ENCODE results near the gene ATP2B1.
A peak's percentile ranks its signal among the peaks of the same experiment; 100 is the strongest.
"Not testable (repeated sequence)": the region's sequence is repeated elsewhere in the genome, so short reads cannot be mapped to it uniquely, and the experiment has no call there.

Gene ATP2B1

GRCh38 chr12:89706551-89706950, 2.1 kb downstream of the ATP2B1 start:
- H3K9me3 Mint-ChIP-seq: no peaks in the 10 kb centered on the region
- H3K4me1 Mint-ChIP-seq: peaks cover 65% of the 10 kb centered on the region
- H3K27ac Mint-ChIP-seq: no peak overlapping the region
- H3K4me3 Mint-ChIP-seq: peak overlapping the region; percentile 93
- ATAC-seq (no peak), DNase-seq (no peak)
- H3K27me3 Mint-ChIP-seq: peaks cover 2% of the 10 kb centered on the region
- H3K36me3 Mint-ChIP-seq (ENCODE audit: low read depth): no peaks in the 10 kb centered on the region

- Mint-ChIP-seq H3K4me3 (no peak overlapping the region), H3K9me3 (no peaks in the 10 kb centered on the region), H3K27me3 (no peaks in the 10 kb centered on the region), H3K27ac (no peak overlapping the region), H3K4me1 (peaks cover 67% of the 10 kb centered on the region), H3K36me3 (ENCODE audit: low read depth) (no peaks in the 10 kb centered on the region)
- DNase-seq: no peak
- ATAC-seq: no peak
These were observed 4.2 kb downstream of the ATP2B1 start for GRCh38 chr12:89704457-89704856.

- ATAC-seq (no peak), DNase-seq (no peak)
- Mint-ChIP-seq H3K4me3 (no peak overlapping the region), H3K27me3 (no peaks in the 10 kb centered on the region), H3K4me1 (peaks cover 72% of the 10 kb centered on the region), H3K9me3 (no peaks in the 10 kb centered on the region), H3K27ac (no peak overlapping the region), H3K36me3 (ENCODE audit: low read depth) (no peaks in the 10 kb centered on the region)
These were observed 4.9 kb downstream of the ATP2B1 start for GRCh38 chr12:89703768-89704167.

- Mint-ChIP-seq H3K36me3 (ENCODE audit: low read depth) (peaks cover 1% of the 10 kb centered on the region), H3K4me1 (peaks cover 80% of the 10 kb centered on the region), H3K9me3 (no peaks in the 10 kb centered on the region), H3K4me3 (no peak overlapping the region), H3K27me3 (no peaks in the 10 kb centered on the region), H3K27ac (no peak overlapping the region)
- no peak for ATAC-seq
- no peak for DNase-seq
These were observed 6.1 kb downstream of the ATP2B1 start for GRCh38 chr12:89702503-89702902.

GRCh38 chr12:89701606-89702206, 6.9 kb downstream of the ATP2B1 start:
- H3K27me3 Mint-ChIP-seq: no peaks in the 10 kb centered on the region
- ATAC-seq (no peak), DNase-seq (no peak)
- peaks cover 1% of the 10 kb centered on the region for H3K36me3 Mint-ChIP-seq (ENCODE audit: low read depth)
- peaks cover 81% of the 10 kb centered on the region for H3K4me1 Mint-ChIP-seq
- H3K4me3 Mint-ChIP-seq: no peak overlapping the region
- H3K27ac Mint-ChIP-seq: no peak overlapping the region
- H3K9me3 Mint-ChIP-seq: no peaks in the 10 kb centered on the region

GRCh38 chr12:89700191-89700810, 8.3 kb downstream of the ATP2B1 start:
- ATAC-seq (no peak), DNase-seq (no peak)
- Mint-ChIP-seq H3K9me3 (no peaks in the 10 kb centered on the region), H3K27me3 (no peaks in the 10 kb centered on the region), H3K36me3 (ENCODE audit: low read depth) (peaks cover 1% of the 10 kb centered on the region), H3K27ac (no peak overlapping the region), H3K4me3 (no peak overlapping the region), H3K4me1 (peaks cover 76% of the 10 kb centered on the region)

- Mint-ChIP-seq H3K4me3 (no peak overlapping the region), H3K36me3 (ENCODE audit: low read depth) (peaks cover 1% of the 10 kb centered on the region), H3K27ac (no peak overlapping the region), H3K27me3 (no peaks in the 10 kb centered on the region), H3K9me3 (no peaks in the 10 kb centered on the region), H3K4me1 (peaks cover 73% of the 10 kb centered on the region)
- ATAC-seq (no peak), DNase-seq (no peak)
These were observed 10.0 kb downstream of the ATP2B1 start for GRCh38 chr12:89698607-89699006.

GRCh38 chr12:89697728-89698127, 10.9 kb downstream of the ATP2B1 start:
- not testable (repeated sequence) for H3K27me3 Mint-ChIP-seq; ATAC-seq; H3K9me3 Mint-ChIP-seq; DNase-seq; H3K27ac Mint-ChIP-seq; H3K4me3 Mint-ChIP-seq; H3K36me3 Mint-ChIP-seq (ENCODE audit: low read depth)
- H3K4me1 Mint-ChIP-seq: peaks cover 73% of the 10 kb centered on the region

- H3K4me1 Mint-ChIP-seq: peaks cover 70% of the 10 kb centered on the region
- H3K9me3 Mint-ChIP-seq: no peaks in the 10 kb centered on the region
- H3K27ac Mint-ChIP-seq: no peak overlapping the region
- no peaks in the 10 kb centered on the region for H3K27me3 Mint-ChIP-seq
- ATAC-seq (no peak), DNase-seq (no peak)
- H3K4me3 Mint-ChIP-seq: no peak overlapping the region
- H3K36me3 Mint-ChIP-seq (ENCODE audit: low read depth): peaks cover 1% of the 10 kb centered on the region
These were observed 11.3 kb downstream of the ATP2B1 start for GRCh38 chr12:89697296-89697695.

GRCh38 chr12:89695830-89696229, 12.8 kb downstream of the ATP2B1 start:
- Mint-ChIP-seq H3K27ac (no peak overlapping the region), H3K9me3 (no peaks in the 10 kb centered on the region), H3K4me1 (peaks cover 70% of the 10 kb centered on the region), H3K27me3 (no peaks in the 10 kb centered on the region), H3K4me3 (no peak overlapping the region), H3K36me3 (ENCODE audit: low read depth) (peaks cover 1% of the 10 kb centered on the region)
- DNase-seq (no peak), ATAC-seq (no peak)

GRCh38 chr12:89695100-89695499, 13.5 kb downstream of the ATP2B1 start:
- ATAC-seq (no peak), DNase-seq (no peak)
- Mint-ChIP-seq H3K27ac (no peak overlapping the region), H3K27me3 (no peaks in the 10 kb centered on the region), H3K4me1 (peaks cover 68% of the 10 kb centered on the region), H3K9me3 (no peaks in the 10 kb centered on the region), H3K36me3 (ENCODE audit: low read depth) (peaks cover 1% of the 10 kb centered on the region), H3K4me3 (no peak overlapping the region)

GRCh38 chr12:89694542-89694941, 14.1 kb downstream of the ATP2B1 start:
- no peak overlapping the region for H3K27ac Mint-ChIP-seq
- no peak overlapping the region for H3K4me3 Mint-ChIP-seq
- H3K36me3 Mint-ChIP-seq (ENCODE audit: low read depth): peaks cover 1% of the 10 kb centered on the region

GRCh38 chr12:89693639-89694202, 14.9 kb downstream of the ATP2B1 start:
- ATAC-seq (no peak), DNase-seq (no peak)
- Mint-ChIP-seq H3K27ac (no peak overlapping the region), H3K9me3 (no peaks in the 10 kb centered on the region), H3K27me3 (no peaks in the 10 kb centered on the region), H3K36me3 (ENCODE audit: low read depth) (peaks cover 3% of the 10 kb centered on the region), H3K4me1 (peaks cover 70% of the 10 kb centered on the region), H3K4me3 (no peak overlapping the region)

More at GRCh38 chr12:89694542-89694941, 14.1 kb downstream of the ATP2B1 start:
- no peaks in the 10 kb centered on the region for H3K9me3 Mint-ChIP-seq
- DNase-seq (no peak), ATAC-seq (no peak)
- H3K27me3 Mint-ChIP-seq: no peaks in the 10 kb centered on the region
- H3K4me1 Mint-ChIP-seq: peaks cover 68% of the 10 kb centered on the region

GRCh38 chr12:89692439-89692838, 16.2 kb downstream of the ATP2B1 start:
- ATAC-seq: no peak
- no peaks in the 10 kb centered on the region for H3K9me3 Mint-ChIP-seq
- H3K4me1 Mint-ChIP-seq: peaks cover 65% of the 10 kb centered on the region
- H3K36me3 Mint-ChIP-seq (ENCODE audit: low read depth): peaks cover 2% of the 10 kb centered on the region
- no peak overlapping the region for H3K27ac Mint-ChIP-seq
- no peak for DNase-seq
- no peak overlapping the region for H3K4me3 Mint-ChIP-seq
- H3K27me3 Mint-ChIP-seq: no peaks in the 10 kb centered on the region

- Mint-ChIP-seq H3K27me3 (no peaks in the 10 kb centered on the region), H3K27ac (no peak overlapping the region), H3K9me3 (no peaks in the 10 kb centered on the region), H3K36me3 (ENCODE audit: low read depth) (peaks cover 2% of the 10 kb centered on the region), H3K4me1 (peaks cover 58% of the 10 kb centered on the region), H3K4me3 (no peak overlapping the region)
- DNase-seq (no peak), ATAC-seq (no peak)
These were observed 17.0 kb downstream of the ATP2B1 start for GRCh38 chr12:89691659-89692058.
